Measurements from ENCODE around the gene TJP3.

Gene TJP3

DNA sequence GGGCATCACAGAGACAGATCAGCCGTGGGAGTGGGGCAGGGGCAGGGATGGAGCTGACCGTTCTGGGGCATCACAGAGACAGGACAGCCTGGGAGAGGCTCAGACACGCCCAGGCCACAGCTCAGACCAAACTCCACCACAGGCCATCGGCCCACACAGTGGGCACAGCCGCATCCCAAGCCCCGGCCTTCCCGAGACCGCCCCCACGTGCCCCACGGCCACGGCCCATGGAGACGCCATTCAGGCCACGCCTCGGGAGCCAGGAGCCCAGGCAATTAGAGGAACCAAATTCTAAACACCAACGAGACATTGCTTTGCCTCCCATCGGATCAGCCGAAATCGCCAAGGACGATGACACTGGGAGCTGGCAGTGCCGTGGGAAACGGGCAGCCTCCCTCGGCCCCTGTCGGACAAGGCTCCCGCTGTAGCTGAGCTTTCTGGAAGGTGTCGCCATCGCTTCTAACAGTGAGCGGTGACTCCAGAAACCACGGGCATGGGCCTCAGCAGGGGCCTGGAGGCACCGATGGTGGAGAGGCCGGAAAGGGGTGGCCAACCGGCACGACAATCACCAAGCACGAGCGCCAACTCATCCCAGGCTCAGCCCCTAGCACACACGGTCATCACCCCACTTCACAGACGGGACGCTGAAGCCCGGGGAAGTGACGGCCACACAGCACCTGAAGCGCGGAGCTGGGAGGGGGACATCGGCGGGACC is 10.4 kb upstream of the TJP3 start:
- peak overlapping the region; percentile 38 for H3K4me3 ChIP-seq (ENCODE audit: low read depth, low read length)
- TF ChIP-seq, protein P1, sequence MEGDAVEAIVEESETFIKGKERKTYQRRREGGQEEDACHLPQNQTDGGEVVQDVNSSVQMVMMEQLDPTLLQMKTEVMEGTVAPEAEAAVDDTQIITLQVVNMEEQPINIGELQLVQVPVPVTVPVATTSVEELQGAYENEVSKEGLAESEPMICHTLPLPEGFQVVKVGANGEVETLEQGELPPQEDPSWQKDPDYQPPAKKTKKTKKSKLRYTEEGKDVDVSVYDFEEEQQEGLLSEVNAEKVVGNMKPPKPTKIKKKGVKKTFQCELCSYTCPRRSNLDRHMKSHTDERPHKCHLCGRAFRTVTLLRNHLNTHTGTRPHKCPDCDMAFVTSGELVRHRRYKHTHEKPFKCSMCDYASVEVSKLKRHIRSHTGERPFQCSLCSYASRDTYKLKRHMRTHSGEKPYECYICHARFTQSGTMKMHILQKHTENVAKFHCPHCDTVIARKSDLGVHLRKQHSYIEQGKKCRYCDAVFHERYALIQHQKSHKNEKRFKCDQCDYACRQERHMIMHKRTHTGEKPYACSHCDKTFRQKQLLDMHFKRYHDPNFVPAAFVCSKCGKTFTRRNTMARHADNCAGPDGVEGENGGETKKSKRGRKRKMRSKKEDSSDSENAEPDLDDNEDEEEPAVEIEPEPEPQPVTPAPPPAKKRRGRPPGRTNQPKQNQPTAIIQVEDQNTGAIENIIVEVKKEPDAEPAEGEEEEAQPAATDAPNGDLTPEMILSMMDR (IDR thresholded peaks at IDR 0.05; ENCODE audit: borderline replicate concordance, insufficient read depth, low read depth, low read length): no peak

DNA sequence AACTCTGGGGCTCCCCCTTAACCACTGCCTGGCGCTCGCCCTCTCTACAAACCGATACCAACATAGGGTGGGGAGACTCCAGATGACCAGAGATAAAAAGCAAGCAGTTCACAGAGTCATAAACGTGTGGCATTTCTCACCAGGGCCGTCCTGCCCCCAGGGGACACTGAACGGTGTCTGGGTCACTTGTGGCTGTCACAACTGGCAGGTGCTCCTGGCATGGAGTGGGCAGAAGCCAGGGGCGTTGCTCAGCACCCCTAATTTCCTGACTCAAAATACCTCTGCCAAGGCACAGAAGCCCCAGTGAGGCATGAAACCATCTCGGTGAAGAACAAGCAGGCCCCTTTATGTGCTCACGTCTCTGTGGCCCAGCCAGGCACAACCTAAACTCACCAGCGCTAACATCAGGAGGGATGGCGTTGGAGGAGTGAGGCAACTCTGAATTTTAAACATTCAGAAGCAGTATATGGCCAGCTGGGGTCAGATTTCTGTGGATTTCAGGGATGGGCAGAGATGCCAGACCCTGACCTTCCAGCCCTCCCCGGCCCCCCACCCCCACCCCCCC is 9.7 kb upstream of the TJP3 start:
- H3K4me3 ChIP-seq (ENCODE audit: low read depth, low read length): peak overlapping the region; percentile 38
- TF ChIP-seq, protein P1 (IDR thresholded peaks at IDR 0.05; ENCODE audit: borderline replicate concordance, insufficient read depth, low read depth, low read length): no peak

DNA sequence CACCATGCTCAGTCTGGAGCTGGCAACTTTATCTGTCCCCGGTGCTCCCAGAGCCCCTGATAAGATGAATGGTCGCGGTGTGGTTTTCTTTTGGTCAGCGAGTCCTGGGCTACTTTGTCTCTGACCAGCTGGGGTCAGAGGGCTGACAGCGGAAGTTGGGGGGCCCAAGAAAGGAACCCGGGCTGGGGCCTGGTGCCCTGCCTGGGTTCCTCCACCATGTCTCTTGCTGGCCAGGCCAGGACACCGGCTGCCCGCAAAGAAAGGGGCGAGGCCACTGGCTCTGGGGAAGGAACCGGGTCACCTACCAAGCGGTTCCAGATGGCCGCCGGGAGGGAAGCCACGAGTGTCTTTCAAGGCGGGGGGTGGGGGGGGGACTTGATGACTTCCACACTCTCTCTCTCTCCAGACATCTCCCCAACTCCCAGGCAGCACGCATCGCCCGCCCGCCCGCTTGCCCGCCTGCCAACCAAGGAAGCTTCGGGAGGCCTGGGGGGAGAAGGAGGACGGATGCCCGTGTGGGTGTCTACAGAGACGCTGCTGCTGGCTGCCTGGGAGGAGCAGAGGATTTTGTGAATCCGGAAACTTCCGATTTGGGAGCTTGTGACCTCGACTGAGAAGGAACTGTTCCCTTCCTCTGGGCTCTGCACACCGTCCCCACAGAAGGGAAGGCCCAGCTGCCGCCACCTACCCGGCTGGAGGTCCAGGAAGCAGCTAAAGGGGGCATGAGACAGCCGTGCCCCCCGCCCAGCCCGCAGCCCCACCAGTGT is 9.0 kb upstream of the TJP3 start:
- peak overlapping the region; percentile 89 for H3K4me3 ChIP-seq (ENCODE audit: low read depth, low read length)
- TF ChIP-seq, protein P1 (IDR thresholded peaks at IDR 0.05; ENCODE audit: borderline replicate concordance, insufficient read depth, low read depth, low read length): no peak

DNA sequence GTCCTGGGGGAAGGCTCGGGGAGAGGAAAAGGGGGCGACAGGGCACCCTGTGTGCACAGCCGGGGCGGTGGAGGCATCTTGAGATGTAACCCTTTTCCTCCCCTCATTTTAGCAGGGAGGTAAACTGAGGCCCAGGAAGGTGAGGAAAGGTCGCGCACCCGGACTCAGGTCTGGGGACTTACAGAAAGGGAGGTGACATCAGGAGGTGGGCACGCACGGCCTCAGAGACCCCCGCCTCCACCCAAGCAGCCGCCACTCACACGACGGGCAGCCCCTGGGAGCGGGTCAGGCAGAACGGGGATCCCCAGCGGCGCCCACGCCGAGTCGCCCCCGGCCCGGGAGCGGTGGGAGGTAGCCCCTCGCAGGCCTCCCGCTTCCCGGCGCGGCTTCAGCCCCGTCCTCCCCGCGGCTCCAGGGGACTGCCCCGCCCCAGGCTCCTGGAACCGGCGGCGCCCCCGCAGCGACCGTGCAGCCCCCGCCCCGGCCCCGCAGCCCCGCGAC is 8.4 kb upstream of the TJP3 start:
- TF ChIP-seq, protein P1 (IDR thresholded peaks at IDR 0.05; ENCODE audit: borderline replicate concordance, insufficient read depth, low read depth, low read length): no peak
- H3K4me3 ChIP-seq (ENCODE audit: low read depth, low read length): peak overlapping the region; percentile 89

DNA sequence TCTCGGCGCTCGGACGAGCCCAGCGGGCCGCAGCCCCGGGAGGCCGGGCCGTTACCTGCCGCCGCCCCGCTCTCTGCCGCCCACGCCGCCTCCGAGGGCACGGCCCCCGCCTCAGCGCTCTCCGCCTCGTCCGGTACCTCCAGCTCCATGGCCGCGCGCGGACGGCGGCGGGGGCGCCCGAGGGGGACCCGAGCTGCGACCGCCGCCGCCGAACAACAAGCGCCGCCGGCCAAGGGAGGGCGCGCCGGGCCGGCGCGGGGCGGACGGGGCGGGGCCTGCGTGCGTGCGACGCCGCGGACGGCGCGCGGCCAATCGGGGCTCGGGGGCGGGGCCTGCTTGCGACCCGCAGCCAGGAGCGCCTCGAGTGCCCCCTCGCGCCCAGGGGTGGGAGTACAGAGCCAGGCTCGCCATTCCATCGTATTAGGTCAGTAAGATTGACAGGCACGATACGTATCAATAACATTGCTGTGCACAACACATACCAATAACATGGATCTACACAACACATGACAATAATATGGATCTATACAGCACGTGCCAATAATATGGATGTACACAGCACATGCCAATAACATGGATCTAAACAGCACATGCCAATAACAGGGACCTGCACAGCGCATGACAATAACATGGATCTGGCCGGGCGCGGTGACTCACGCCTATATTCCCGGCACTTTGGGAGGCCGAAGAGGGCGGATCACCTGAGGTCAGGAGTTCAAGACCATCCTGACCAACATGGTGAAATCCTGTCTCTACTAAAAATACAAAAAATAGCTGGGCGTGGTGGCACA is 7.7 kb upstream of the TJP3 start, which contains the start of gene PIP5K1C:
PIP5K1C (minus strand) TSS at position 227 of the 791 bp plus-strand sequence; CDS start at position 149, 78 bp downstream.
- TF ChIP-seq, protein P1 (IDR thresholded peaks at IDR 0.05; ENCODE audit: borderline replicate concordance, insufficient read depth, low read depth, low read length): peak; percentile 86
- peak within 1 kb of the TSS; percentile 89 for H3K4me3 ChIP-seq (ENCODE audit: low read depth, low read length)

DNA sequence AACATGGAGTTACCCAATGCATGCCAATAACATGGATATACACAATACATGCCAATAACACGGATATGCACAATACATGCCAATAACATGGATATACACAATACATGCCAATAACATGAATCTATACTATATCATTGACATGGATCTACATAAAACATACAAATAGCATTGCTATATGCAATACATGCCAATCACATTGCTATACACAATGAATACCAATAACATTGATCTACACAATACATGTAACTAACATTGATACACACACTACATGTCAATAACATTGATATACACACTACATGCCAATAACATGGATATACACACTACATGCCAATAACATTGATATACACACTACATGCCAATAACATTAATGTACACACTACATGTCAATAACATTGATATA is 7.0 kb upstream of the TJP3 start:
- H3K4me3 ChIP-seq (ENCODE audit: low read depth, low read length): no peak overlapping the region
- TF ChIP-seq, protein P1 (IDR thresholded peaks at IDR 0.05; ENCODE audit: borderline replicate concordance, insufficient read depth, low read depth, low read length): no peak

Data from GM12875 (cell line).